ENCODE results near the gene NSUN5. TPM values are rescaled to one million over a fixed set of nuclear protein-coding genes. Genes with fewer than 3 reads are reported as not detected.

NSUN5 gene
- total RNA-seq, 3 donors from 2014 or later (not counting 1 experiment from before 2014, with no cell fraction given) = 35.9 to 39.3 (median 37.4) TPM

GRCh38 chr7:73340514-73340913 is 31.9 kb upstream of the NSUN5 start:
- H3K9me3 Mint-ChIP-seq = no peaks in the 10 kb centered on the region
- DNase-seq = no peak

DNA sequence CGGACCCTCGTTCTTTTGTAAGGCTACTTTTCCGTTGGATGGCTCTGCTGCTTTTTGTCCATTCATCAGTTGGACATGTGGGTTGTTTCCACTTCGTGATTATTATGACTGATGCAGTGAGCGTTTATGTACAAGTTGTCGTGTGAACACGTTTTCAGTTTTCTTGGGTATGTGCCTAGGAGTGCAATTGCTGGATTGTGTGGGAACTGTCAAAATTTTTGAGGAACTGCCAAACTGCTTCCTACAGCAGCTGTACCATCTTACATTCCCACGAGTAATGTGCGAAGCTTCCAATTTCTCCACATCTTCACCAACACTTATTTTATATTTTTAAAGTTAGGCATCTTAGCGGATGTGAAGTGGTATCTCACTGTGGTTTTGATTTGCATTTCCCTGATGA is 29.7 kb upstream of the NSUN5 start:
- Mint-ChIP-seq H3K27ac (no peak overlapping the region), H3K27me3 (ENCODE audit: low read depth in 2 of 2) (no peaks in the 10 kb centered on the region), H3K4me1 (peaks cover 0 to 5% of the 10 kb centered on the region in 2 donors), H3K4me3 (no peak overlapping the region), H3K9me3 (no peaks in the 10 kb centered on the region), H3K36me3 (no peaks in the 10 kb centered on the region)
- no peak overlapping the region for H3K4me3 ChIP-seq (ENCODE audit: low read length)
- H3K4me1 ChIP-seq (ENCODE audit: control insufficient read depth, insufficient read depth, low read length) = no peaks in the 10 kb centered on the region
- H3K36me3 ChIP-seq (ENCODE audit: control insufficient read depth, insufficient read depth, low read length) = no peaks in the 10 kb centered on the region
- no peaks in the 10 kb centered on the region for H3K27me3 ChIP-seq (ENCODE audit: control insufficient read depth, insufficient read depth, low read length)
- intact Hi-C loops (cut with micrococcal nuclease) = no loop called here
- no peak for DNase-seq
- no peaks in the 10 kb centered on the region for H3K9me3 ChIP-seq (ENCODE audit: control insufficient read depth, insufficient read depth, low read length)
- no peak for TF ChIP-seq CTCF (IDR thresholded peaks at IDR 0.05)
- WGBS (ENCODE audit: insufficient coverage) = 82% methylated on average over 10 of the region's 10 CpGs
- no peak overlapping the region for H3K27ac ChIP-seq (ENCODE audit: low read length)
- ATAC-seq = no peak

More at GRCh38 chr7:73340514-73340913, 31.9 kb upstream of the NSUN5 start:
- TF ChIP-seq CTCF (IDR thresholded peaks at IDR 0.05) = no peak
- intact Hi-C loops (cut with micrococcal nuclease) = no loop called here
- Histone ChIP-seq H3K27me3 (ENCODE audit: control insufficient read depth, insufficient read depth, low read length) (no peaks in the 10 kb centered on the region), H3K36me3 (ENCODE audit: control insufficient read depth, insufficient read depth, low read length) (no peaks in the 10 kb centered on the region), H3K4me1 (ENCODE audit: control insufficient read depth, insufficient read depth, low read length) (no peaks in the 10 kb centered on the region), H3K27ac (ENCODE audit: low read length) (no peak overlapping the region), H3K9me3 (ENCODE audit: control insufficient read depth, insufficient read depth, low read length) (no peaks in the 10 kb centered on the region), H3K4me3 (ENCODE audit: low read length) (no peak overlapping the region)
- Mint-ChIP-seq H3K36me3 (no peaks in the 10 kb centered on the region), H3K4me3 (no peak overlapping the region), H3K27ac (no peak overlapping the region), H3K4me1 (no peaks in the 10 kb centered on the region), H3K27me3 (ENCODE audit: low read depth in 2 of 2) (no peaks in the 10 kb centered on the region)
- ATAC-seq = no peak
- 93% methylated on average over 6 of the region's 7 CpGs for WGBS (ENCODE audit: insufficient coverage)

DNA sequence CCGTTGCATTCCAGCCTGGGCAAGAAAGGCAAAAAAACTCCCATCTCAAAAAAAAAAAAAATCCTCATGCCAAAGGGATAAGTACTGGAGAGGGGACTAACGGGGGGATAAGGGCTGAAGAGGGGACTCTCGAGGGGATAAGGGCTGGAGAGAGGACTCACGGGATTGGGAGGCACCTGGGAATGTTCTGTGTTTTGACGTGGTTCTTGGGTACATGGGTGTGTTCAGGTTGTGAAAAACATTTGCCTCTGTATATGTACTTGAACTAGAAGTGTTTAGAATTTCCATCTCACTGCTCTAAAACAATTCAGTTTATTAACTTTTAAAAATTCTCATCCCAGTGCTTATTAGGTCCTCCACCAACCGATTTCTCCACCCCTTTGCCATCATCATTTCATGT is 23.8 kb upstream of the NSUN5 start:
- no peaks in the 10 kb centered on the region for H3K9me3 Mint-ChIP-seq
- H3K27me3 Mint-ChIP-seq (ENCODE audit: low read depth in 2 of 2) = peaks cover 0 to 7% of the 10 kb centered on the region in 2 donors
- no peaks in the 10 kb centered on the region for H3K9me3 ChIP-seq (ENCODE audit: control insufficient read depth, insufficient read depth, low read length)
- no peak overlapping the region for H3K4me3 Mint-ChIP-seq
- intact Hi-C loops (cut with micrococcal nuclease) = no loop called here
- H3K27ac Mint-ChIP-seq = no peak overlapping the region
- H3K4me1 Mint-ChIP-seq = peaks cover 0 to 8% of the 10 kb centered on the region in 2 donors
- no peaks in the 10 kb centered on the region for H3K27me3 ChIP-seq (ENCODE audit: control insufficient read depth, insufficient read depth, low read length)
- H3K4me3 ChIP-seq (ENCODE audit: low read length) = no peak overlapping the region
- 75% methylated on average over 5 of the region's 6 CpGs for whole genome bisulfite sequencing (ENCODE audit: insufficient coverage)
- DNase-seq (no peak), ATAC-seq (no peak)
- H3K27ac ChIP-seq (ENCODE audit: low read length) = no peak overlapping the region
- no peak for TF ChIP-seq CTCF (IDR thresholded peaks at IDR 0.05)
- H3K36me3 ChIP-seq (ENCODE audit: control insufficient read depth, insufficient read depth, low read length) = no peaks in the 10 kb centered on the region
- no peaks in the 10 kb centered on the region for H3K4me1 ChIP-seq (ENCODE audit: control insufficient read depth, insufficient read depth, low read length)
- no peaks in the 10 kb centered on the region for H3K36me3 Mint-ChIP-seq

DNA sequence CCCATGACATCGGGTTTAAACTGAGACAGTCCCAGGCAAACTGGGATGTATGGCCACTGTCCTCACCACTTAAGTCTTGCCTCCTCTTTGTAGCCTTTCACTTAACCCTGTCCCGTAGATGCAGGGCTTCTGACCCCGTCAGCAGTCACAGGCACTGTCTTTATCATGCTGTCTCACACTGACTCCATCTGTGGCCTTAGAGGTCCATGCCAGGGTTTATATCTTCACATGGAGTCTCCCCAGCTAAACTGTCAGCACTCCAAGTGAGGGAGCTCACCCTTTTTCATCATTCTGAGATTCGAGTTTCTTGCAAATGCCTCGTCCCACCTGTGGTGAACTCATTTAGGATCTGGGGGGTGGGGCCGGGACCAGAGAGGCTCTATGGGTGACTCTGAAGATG is 22.1 kb upstream of the NSUN5 start:
- no peaks in the 10 kb centered on the region for H3K9me3 ChIP-seq (ENCODE audit: control insufficient read depth, insufficient read depth, low read length)
- no peaks in the 10 kb centered on the region for H3K36me3 Mint-ChIP-seq
- H3K4me3 ChIP-seq (ENCODE audit: low read length) = no peak overlapping the region
- WGBS (ENCODE audit: insufficient coverage) = 77% methylated on average over 6 of the region's 6 CpGs
- no peak overlapping the region for H3K4me3 Mint-ChIP-seq
- H3K4me1 Mint-ChIP-seq = peaks cover 0 to 8% of the 10 kb centered on the region in 2 donors
- intact Hi-C loops (cut with micrococcal nuclease) = no loop called here
- no peak for TF ChIP-seq CTCF (IDR thresholded peaks at IDR 0.05)
- no peaks in the 10 kb centered on the region for H3K4me1 ChIP-seq (ENCODE audit: control insufficient read depth, insufficient read depth, low read length)
- peaks cover 0 to 7% of the 10 kb centered on the region in 2 donors for H3K27me3 Mint-ChIP-seq (ENCODE audit: low read depth in 2 of 2)
- no peak overlapping the region for H3K27ac ChIP-seq (ENCODE audit: low read length)
- no peaks in the 10 kb centered on the region for H3K9me3 Mint-ChIP-seq
- no peaks in the 10 kb centered on the region for H3K27me3 ChIP-seq (ENCODE audit: control insufficient read depth, insufficient read depth, low read length)
- no peak for ATAC-seq
- no peak for DNase-seq
- no peak overlapping the region for H3K27ac Mint-ChIP-seq
- H3K36me3 ChIP-seq (ENCODE audit: control insufficient read depth, insufficient read depth, low read length) = no peaks in the 10 kb centered on the region
